Hindlimb muscle (tissue), 1 donor: ENCODE measurements around the gene KIAA0513. TPM values are rescaled to one million over a fixed set of nuclear protein-coding genes. Genes with fewer than 3 reads are reported as not detected.

Experiments used
- DNase-seq: peaks from one replicate; pipeline ENCODE4 v3.0.0-alpha.2; 2013
- polyA plus RNA-seq: library from polyadenylated mRNA; unstranded; fragments of 120-200 nt; gene quantifications from one replicate; pipeline ENCODE4 v1.2.1, GENCODE V29; 2013; ENCODE audit not compliant: insufficient read length

Gene KIAA0513, protein sequence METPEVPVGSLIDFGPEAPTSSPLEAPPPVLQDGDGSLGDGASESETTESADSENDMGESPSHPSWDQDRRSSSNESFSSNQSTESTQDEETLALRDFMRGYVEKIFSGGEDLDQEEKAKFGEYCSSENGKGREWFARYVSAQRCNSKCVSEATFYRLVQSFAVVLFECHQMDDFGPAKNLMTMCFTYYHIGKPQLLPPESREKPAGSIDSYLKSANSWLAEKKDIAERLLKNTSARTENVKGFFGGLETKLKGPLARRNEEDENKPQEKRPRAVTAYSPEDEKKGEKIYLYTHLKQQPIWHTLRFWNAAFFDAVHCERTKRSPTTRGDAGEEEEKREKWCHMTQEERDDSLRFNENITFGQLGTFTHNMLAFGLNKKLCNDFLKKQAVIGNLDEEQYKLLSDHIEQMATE
- 1.6 TPM for polyA plus RNA-seq

DNA sequence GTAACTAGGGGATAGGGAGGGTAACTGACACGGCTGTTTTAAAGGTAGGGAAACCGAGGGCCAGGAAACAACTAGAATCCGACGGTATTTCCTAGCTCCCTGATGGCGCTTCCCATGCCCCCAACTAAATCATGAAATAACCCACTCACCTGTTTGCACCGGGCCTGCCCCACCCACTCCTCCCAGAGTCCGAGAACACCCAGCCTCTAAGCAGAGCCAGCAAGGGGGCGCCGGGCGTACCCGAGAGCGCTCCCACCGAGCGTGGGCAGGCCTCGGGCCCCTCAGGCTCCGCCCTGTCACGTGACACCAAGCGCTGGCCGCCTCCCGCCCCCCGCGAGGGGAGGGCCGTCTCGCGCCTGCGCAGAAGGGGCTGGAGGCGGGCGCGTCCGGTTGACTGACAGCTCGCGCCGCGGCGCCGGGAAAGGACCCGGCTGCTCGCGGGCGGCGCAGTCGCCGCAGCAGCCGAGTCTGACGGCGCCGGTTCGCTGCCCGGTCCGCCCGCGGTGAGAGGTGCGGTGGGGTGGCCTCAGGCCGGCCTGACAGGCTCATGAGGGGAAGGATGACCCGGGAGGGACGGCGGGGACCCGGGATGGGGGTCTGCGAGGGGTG, at the start of gene KIAA0513:
KIAA0513 (plus strand) TSS at position 447 of the 609 bp plus-strand sequence. CDS start 39,277 bp downstream, outside the sequence.
- peak; percentile 96 for DNase-seq

DNA sequence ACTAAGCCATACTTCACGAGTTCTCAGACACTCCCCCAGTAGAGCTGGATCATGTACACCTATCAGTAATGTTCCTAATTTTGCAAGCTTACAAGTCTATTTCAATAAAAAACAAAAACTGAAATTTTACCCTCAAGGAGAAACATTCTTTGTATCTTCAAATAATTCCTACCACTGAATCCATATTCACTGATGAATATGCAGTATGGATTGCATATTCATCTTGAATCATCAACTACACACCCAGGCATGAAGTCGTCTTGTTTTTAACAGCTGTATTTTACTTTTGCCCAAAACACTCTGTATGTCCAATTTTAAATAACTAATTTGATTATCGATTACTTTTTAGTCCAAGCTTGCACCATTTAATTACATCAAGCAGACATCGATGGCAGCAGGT, 48.1 kb upstream of the KIAA0513 start:
- no peak for DNase-seq

DNA sequence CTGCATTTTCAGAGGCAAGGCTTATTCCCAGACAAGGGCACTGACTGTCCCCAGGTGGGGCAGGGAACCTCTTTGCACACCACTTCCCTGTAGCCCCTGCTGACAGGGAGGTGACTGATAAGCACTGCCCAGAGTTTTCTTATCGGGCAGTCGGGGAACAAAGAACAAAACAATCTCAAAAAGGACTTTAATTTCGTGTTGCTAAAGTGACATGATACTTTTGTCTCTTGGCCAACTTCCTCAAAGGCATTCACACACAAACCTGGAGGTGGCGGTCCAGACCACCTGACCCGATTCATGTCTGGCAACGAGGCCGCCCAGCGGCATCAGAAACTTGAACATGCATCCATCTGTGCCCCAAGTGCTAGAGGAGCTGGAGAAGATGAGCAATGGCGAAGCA, 45.2 kb upstream of the KIAA0513 start:
- DNase-seq: no peak

DNA sequence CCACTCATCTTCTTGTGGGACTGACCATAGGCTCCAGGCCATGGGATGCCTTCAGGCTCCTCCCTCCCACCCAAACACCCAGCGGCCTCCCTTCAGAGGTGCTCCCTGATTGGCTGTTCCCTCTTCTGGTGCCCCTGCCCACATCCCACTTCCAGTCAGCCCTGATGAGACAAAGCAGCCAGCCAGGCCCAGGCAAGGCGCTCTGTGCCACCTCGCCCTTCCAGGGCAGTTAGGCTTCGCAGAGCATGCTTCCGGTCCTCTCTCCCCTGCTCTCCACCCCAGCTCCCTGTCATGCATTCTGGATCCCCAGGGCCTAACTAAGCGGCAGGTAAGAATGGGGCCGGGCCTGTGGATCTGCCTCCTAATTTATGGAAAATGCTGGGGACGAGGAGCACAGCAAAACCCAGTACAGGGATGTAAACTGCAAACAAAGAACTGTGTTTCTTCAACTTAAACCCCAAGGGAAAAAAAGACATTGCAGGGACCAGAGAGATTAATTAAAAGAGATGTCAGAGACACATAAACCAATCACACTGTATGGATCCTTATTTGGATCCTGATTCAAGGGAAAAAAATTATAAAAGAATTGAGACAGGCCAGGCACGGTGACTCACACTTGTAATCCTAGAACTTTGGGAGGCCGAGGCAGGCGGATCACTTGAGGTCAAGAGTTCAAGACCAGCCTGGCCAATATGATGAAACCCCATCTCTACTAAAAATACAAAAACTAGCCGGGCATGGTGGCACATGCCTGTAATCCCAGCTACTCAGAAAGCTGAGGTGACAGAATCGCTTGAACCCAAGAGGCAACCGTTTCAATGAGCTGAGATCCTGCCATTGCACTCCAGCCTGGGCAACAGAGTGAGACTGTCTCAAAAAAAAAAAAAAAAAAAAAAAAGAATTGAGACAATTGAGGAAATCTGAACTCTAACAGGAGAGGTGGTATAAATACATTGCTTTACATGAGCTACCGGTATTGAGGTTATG, 42.2 kb upstream of the KIAA0513 start:
- no peak for DNase-seq

DNA sequence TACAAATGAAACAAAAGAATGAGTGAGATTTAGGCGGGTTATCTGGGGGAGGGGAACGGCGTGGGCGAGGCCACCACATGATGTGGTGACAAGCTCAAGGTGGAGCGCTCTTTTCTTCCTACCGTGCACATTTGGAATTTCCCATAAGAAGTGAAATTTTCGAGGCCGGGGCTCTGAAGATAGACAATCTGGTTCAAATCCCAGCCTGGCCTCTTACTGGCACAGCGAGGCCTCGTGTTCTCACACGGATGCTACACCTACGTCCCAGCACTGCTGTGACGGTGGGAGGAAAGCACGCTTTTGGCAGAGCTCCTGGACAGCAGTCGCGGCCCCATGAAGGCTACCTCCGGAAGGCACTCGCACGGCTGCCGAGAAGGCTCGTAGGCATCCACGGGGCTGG, 41.5 kb upstream of the KIAA0513 start:
- no peak for DNase-seq

DNA sequence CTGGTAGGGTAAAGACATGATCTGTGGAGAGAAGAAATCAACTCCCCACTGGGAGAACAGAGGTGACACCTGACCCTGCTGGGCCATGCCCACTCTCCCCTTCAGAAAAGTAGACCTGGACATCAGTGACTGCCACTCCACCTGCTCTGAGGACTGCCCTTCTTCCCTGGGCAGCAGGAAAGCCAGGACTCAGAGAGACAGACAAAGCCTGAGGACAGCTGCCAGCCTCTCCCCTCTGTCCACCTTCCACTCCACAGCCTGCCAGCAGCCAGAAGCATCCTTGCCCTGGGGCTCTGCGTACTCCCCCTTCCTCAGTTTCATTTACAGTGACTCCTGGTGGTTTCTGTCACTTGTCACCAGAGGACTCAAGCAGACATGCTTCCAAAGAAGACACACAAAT, 40.7 kb upstream of the KIAA0513 start:
- no peak for DNase-seq

DNA sequence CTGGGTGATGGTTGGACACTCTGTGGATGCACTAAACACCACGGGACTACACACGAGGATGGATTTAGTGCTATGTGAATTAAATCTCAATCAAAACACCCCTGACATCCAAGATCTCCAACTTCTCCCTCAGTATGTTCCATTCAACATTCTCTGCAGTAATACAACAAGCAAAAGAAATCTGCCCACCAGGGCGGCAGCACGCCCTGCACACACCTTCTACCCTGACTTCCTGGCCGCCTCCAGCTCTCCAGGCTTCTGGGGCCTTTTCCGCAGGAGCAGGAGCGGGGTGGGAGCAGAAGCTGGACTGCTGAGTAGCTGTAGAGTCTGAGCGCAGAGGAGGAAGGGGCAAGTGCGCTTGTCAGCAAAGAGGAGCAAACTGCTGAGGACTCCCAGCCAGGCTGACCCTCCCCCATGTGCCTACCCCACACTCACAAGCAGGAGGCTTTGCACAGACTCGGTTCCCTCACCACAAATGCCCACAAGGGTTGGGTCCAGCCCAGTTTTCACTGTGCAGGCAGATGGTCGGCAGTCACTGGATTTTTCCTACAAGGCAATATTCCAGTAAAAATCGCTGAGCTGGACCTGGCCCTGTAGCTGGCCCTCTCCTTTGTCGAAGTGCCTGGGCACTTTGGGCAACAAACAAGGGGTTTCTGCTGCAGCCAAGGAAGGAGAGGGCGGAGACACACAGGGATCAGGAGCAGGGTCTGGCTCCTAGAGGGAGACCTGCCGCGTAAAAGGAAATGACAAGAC, 39.1 kb upstream of the KIAA0513 start:
- DNase-seq: no peak

DNA sequence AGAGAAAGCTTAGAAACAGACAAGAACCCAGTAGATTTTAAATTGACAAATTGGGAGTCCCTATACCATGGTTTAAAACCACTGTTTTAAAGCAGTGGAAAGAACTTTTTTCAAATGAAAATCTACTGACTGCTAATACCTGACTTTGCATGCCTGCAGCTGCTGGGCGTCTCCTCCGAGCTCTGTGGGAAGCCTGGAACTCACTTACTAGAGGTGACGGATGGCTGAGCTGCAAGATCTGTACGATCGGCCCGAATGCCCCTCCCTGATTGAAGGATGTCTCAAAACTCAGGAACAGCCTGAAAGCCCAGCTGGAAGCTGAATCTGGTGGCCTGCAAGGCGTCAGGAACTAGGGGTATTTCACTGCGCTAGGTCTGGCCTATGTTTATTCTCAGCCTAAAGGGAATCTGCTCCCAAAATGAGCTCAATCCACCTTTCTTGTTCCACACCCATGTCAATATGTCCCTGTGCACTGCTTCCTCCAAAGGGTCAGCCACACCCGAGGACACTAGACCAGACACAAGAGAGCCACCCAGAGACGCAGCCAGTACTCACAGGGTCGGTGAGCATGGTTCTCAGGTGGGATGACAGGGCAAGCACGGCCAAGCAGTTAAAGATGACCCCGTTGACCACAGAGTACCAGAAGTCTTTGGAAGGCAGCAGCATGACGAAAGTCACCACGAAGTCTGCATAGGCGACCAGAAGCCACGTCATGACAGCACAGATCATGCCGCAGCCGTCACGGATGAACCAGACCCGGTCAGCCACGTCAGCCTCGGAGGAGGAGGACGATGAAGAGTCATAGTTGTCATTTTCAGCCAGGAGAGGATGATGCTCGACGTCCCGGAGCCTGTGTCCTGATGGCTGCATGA, 37.6 kb upstream of the KIAA0513 start:
- DNase-seq: no peak

DNA sequence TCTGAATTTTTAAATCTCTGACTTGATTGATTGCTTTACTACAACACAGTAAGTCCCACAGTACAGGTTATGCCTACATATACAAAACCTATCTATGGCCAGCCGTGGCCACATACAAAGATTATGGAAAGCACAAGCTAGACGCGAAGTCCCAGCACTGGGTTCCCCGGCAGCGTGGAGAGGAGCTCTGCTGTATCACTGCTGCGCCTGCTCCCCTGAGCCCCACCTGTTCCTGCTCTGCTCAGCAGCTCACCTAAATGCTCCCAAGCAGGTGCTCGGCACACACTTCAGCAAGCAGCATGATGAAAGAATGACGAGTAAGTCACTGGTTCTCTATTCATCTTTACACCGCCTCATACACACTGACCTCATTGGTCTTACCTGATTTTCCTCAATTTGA, 36.8 kb upstream of the KIAA0513 start:
- DNase-seq: no peak

DNA sequence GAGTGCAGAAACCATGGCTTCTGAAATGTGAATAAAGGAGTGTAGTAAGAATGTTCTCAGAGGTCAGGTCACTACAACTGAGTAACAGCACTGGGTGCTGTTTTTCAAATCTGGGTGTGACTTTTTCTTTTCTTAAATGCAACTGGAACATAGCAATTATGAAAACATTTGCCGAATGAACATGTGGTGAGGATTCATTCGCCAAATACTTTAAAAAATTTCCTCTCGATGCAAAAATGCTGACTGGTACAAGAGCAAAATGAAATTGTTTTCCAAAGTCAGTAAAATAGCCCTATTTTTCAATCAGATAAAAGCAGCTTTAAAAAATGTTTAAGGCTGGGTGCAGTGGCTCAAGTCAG, 34.9 kb upstream of the KIAA0513 start:
- DNase-seq: no peak

DNA sequence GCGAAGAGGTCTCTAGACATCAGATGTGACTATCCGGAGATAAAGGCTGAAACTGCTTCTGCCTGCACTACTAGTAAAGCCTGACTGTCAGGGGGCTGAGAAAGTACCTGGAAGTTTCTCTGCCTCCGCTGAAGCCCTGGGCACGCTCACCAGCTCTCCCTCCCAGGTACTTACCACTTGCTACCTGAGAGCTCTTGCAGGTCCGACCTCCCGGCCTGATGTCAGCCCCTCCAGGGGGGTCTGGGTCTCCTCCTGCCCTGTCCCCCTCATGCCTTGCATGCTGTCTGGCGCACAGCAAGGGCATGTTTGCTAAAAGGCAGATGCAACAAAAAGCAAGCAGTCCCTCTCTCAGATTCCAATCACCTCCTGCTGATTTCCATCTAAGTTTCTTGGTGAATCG, 33.7 kb upstream of the KIAA0513 start:
- no peak for DNase-seq

DNA sequence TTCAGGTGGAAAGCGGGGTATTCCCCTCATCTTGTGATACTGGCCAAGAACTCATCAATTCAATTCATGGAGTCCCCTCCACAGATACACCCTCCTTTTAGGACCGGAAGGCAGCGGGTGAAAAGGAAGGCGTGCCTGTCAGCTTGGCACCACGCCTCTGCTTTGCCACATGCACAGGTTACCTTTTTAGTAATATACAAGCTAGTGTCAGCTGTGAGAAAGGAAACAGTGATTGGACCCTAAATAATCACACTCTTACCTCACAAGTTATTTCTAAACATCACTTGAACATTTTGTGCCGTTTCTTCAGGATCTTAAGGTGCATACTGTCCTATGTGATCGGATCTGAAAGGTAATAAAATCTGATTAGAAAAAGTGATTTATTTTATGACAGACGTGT, 31.9 kb upstream of the KIAA0513 start:
- DNase-seq: no peak

DNA sequence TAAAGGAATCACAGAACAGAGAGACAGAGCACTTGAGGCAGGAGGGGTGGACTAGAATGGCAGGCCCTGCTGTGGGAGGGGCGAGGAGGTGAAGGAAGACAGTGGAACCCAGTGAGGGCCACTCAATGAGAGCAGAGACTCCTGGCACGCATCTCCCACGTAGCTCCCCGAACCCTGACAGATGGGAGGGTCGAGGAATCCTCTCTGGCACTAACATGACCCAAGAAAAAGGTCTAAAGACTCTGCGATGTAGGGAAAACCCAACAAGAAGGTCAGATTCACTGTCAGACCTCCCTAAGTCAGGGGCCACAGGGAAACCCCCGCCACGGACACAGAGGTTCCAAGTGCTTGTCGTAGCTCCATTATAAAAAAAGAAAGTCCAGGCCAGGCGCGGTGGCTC, 31.2 kb upstream of the KIAA0513 start:
- no peak for DNase-seq

DNA sequence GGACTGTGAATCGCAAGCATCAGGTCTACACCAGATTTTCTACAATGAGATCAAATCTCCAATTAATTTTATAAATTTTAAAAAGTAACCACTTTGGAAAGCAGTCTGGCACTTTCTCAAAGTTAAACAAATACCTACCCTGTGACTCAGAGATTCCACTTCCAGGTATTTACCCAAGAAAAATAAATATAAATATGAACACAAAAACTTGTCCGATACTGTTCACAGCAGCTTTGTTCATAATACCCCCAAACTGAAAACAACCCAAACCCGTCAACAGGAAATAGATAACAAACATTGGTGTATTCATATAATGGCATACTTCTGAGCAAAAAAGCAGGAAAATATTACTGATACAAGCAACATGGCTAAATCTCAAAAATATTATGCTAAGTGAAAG, 28.4 kb upstream of the KIAA0513 start:
- no peak for DNase-seq

DNA sequence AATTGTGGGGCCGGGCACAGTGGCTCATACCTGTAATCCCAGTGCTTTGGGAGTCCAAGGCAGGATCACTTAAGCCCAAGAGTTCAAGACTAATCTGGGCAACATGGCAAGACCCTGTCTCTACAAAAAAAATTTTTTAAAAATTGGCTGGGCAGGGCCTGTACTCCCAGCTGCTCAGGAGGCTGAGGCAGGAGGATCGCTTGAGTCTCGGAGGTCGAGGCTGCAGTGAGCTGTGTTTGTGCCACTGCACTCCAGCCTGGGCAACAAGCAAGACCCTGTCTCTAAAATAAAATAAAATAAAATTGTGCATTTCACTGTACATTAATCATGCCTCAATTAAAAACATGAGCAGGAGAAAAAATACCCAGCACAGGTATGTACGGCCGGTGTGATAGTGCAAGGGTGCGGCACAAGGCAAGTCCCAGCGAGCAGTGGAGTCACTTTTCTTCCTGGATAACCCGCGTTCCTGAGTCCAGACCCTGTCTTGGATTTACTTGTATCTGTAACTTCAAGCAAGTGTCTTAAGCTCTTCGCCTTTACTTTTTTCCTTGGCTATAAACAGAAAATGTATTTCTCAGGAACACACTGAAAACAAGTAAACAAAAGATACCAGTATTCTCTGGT, 27.6 kb upstream of the KIAA0513 start:
- DNase-seq: no peak

DNA sequence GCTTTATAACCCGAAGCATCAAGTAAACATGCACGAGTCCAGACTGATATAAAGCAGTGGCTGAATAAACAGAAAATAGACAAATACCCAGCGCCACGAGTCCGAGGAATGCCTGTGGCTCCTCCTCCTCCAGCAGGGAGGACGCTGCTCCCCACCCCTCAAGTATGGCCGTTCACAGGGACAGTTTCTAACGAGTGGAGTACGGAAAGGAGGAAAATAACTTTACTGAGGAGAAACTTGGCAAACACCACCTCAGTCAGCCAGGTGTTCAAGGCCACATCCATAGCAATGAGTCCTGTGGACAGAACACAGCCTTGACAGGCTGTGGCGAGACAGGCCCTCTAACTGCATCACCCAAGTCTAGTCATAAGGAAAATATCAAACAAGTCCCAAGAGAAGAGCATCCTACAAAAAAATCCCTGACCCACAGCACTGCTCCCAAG, 25.5 kb upstream of the KIAA0513 start:
- no peak for DNase-seq

DNA sequence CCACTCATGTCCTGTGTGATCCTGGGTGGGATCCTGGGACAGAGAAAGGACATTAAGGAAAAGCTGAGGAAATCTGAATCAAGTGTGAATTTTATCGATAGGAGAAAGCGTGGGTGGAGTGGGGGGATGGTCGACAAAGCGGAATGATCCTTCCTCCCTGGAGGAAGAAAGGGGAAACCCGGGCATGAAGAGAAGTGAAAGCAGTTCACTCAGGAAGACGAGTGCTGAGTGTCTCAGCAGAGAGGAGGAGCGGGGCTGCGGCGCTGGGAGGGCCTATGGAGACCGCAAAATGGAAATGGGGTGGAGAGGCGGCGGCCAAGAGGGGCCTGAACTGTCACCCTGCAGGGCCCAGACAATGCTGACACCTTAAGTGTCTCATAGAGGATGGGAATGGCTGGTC, 25.0 kb upstream of the KIAA0513 start:
- no peak for DNase-seq

DNA sequence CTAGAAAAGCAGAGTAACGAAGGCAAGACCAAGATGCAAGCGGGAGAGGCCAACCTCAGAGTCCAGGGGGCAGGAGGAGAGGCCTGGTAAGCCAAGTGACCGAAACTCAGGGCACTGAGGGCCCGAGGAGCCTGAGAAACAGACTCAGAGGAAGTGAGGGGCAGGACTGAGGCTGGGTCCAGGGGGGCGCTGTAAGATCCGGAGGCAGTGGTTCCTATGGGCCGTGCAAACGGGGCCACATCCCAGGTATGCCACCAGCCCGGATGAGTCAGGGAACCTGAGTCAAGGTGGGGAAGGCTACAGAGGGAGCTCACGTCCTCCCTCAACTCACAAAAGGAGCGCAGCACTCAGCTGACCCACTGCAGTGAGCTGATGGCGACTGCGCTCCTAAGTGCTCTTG, 24.5 kb upstream of the KIAA0513 start:
- no peak for DNase-seq

DNA sequence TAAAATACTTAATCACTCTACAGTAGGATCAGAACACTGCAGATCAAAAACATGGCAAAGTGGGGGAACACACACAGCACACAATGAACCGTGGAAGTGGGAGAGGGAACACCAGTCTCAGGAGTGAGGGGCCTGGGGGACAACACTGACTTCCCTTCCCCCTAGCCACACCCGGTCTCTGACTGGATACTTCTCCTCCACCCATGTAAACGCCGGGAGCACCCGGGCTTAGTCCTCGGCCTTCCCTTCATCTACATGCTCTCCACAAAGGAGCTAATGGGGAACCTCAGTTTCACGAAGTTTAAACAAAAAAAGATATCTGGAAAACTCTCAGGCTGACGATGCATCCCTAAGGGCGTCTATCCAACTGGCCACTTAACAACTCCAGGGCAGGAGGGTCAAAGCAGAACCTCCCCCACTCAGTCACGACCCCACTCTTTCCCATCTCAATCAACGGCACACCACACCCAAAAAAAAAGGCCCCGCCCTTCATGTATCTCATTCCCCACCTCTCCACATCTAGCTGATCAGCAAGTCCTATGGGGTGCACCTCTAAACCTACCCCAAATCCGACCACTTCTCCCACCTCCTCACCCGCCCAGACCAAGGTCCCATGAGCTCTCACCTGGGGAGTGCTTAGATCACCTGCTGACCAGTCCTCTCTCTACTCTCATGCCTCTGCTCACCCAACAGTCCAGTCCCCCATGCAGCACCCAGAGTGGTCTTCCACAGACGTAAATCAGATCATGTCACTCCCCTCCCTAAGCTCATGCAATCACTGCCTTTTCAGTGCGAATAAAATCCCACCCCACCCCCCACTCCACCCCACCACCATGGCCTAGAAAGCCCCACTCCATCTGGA, 23.6 kb upstream of the KIAA0513 start:
- no peak for DNase-seq
